B cell (primary cell): ENCODE measurements around the gene TMEM223. TPM values are rescaled to one million over a fixed set of nuclear protein-coding genes. Genes with fewer than 3 reads are reported as not detected.
"Not testable (repeated sequence)": the region's sequence is repeated elsewhere in the genome, so short reads cannot be mapped to it uniquely, and the experiment has no call there.

Source experiments
- ATAC-seq: fragments of 200-7000 bp; cut with Tn5 transposase; one replicate; pipeline ENCODE4 v1.10.0; 2021; ENCODE audit warnings: low read depth, mild to moderate bottlenecking, moderate number of reproducible peaks, moderate library complexity
- CTCF ChIA-PET: fragments of 350-600 bp; sonication (Branson Sonifier 250); formaldehyde crosslinking; loops from one replicate; lab custom pipeline; 2021; ENCODE audit warnings: antibody characterized with exemption, inconsistent platforms; lab: Charles Lee
- POLR2A ChIA-PET: fragments of 350-600 bp; sonication (Branson Sonifier 250); formaldehyde crosslinking; loops from one replicate; lab custom pipeline; 2021; ENCODE audit warnings: antibody characterized with exemption; lab: Charles Lee
- DNase-seq: peaks from one replicate; pipeline ENCODE4 v3.0.0; 2013
- H2AFZ ChIP-seq: 2 replicates; pipeline ENCODE4 v1.6.1; 2012; ENCODE audit warnings: mild to moderate bottlenecking, low read depth, low read length; ENCODE audit not compliant: insufficient read depth, poor library complexity, severe bottlenecking
- H3K27ac ChIP-seq, 2 donors: 1 replicate in 1 of 2; 2 replicates in 1 of 2; pipeline ENCODE4 v1.5.1; 2012 to 2013; ENCODE audit warnings: low read length in 2 of 2, mild to moderate bottlenecking in 2 of 2, moderate library complexity in 1 of 2
- H3K27me3 ChIP-seq, 4 experiments: fragments of 200-600 bp in 1 of 4; sonication (generic) in 1 of 4; replicated peaks in 1 of 4; 1 replicate in 2 of 4; 2 replicates in 2 of 4; pipeline versions ENCODE4 v1.6.1 to v1.7.0; 2013 to 2016; ENCODE audit warnings: low read length in 3 of 4, mild to moderate bottlenecking in 2 of 4, mixed read lengths in 1 of 4, moderate library complexity in 1 of 4; ENCODE audit not compliant: insufficient read depth in 4 of 4, control insufficient read depth in 3 of 4; ENCODE audit errors: control extremely low read depth in 1 of 4
- H3K36me3 ChIP-seq, 2 experiments: replicated peaks in 1 of 2; 1 replicate in 1 of 2; 2 replicates in 1 of 2; pipeline versions ENCODE4 v1.6.1 to v1.7.1; 2013; ENCODE audit warnings: low read length in 1 of 2; ENCODE audit not compliant: insufficient read depth in 2 of 2, control insufficient read depth in 1 of 2; ENCODE audit errors: control extremely low read depth in 1 of 2, extremely low read depth in 1 of 2
- H3K4me1 ChIP-seq, 2 donors: fragments of 200-600 bp in 1 of 2; sonication (generic) in 1 of 2; 1 replicate in 1 of 2; 2 replicates in 1 of 2; pipeline versions ENCODE4 v1.5.1 to v1.6.1; 2013 to 2017; ENCODE audit warnings: low read length in 2 of 2; ENCODE audit not compliant: control insufficient read depth in 2 of 2, insufficient read depth in 2 of 2
- H3K4me2 ChIP-seq: replicated peaks from 2 replicates; pipeline ENCODE3; 2012; ENCODE audit warnings: mild to moderate bottlenecking, low read depth, low read length; ENCODE audit not compliant: poor library complexity, severe bottlenecking
- H3K4me3 ChIP-seq, 5 experiments: fragments of 200-600 bp in 1 of 5; sonication (generic) in 1 of 5; 1 replicate in 3 of 5; 2 replicates in 2 of 5; pipeline versions ENCODE4 v1.5.1 to v1.7.0; 2011 to 2016; ENCODE audit warnings: low read length in 4 of 5, mild to moderate bottlenecking in 4 of 5, low read depth in 2 of 5, control low read depth in 1 of 5, moderate library complexity in 1 of 5; ENCODE audit not compliant: insufficient read depth in 1 of 5; ENCODE audit errors: control extremely low read depth in 1 of 5, extremely low read depth in 1 of 5
- H3K79me2 ChIP-seq: fragments of 200-600 bp; sonication (generic); one replicate; pipeline ENCODE4 v1.6.0; 2016; ENCODE audit warnings: low read length; ENCODE audit not compliant: control insufficient read depth, insufficient read depth
- H3K9ac ChIP-seq: fragments of 200-600 bp; sonication (generic); 2 replicates; pipeline ENCODE4 v1.6.1; 2017; ENCODE audit warnings: mild to moderate bottlenecking, low read length, moderate library complexity
- H3K9me3 ChIP-seq, 3 donors: one replicate each; pipeline versions ENCODE4 v1.6.1 to v1.7.1; 2013; ENCODE audit warnings: low read length in 2 of 3; ENCODE audit not compliant: control insufficient read depth in 2 of 3, insufficient read depth in 1 of 3; ENCODE audit errors: control extremely low read depth in 1 of 3
- H4K20me1 ChIP-seq: 2 replicates; pipeline ENCODE4 v1.6.0; 2012; ENCODE audit warnings: mild to moderate bottlenecking, low read length; ENCODE audit not compliant: insufficient read depth, control insufficient read depth, poor library complexity, severe bottlenecking
- H3K27ac Mint-ChIP-seq: one replicate; pipeline ENCODE4 v1.8.0; 2021; ENCODE audit warnings: mixed read lengths
- H3K27me3 Mint-ChIP-seq: one replicate; pipeline ENCODE4 v1.8.0; 2021; ENCODE audit warnings: mixed read lengths
- H3K4me1 Mint-ChIP-seq: one replicate; pipeline ENCODE4 v1.8.0; 2021; ENCODE audit warnings: mixed read lengths
- H3K4me3 Mint-ChIP-seq: one replicate; pipeline ENCODE4 v1.8.0; 2021; ENCODE audit warnings: mixed read lengths
- H3K9me3 Mint-ChIP-seq: one replicate; pipeline ENCODE4 v1.8.0; 2022; ENCODE audit warnings: mixed read lengths; ENCODE audit not compliant: insufficient read depth
- CTCF ChIP-seq: fragments of 200-600 bp; IDR thresholded peaks from one replicate; pipeline ENCODE4 v1.8.0; 2022; ENCODE audit warnings: antibody characterized with exemption, mild to moderate bottlenecking
- EZH2 ChIP-seq: IDR thresholded peaks from 2 replicates; pipeline ENCODE4 v1.6.1; 2012; ENCODE audit warnings: borderline replicate concordance, low read depth, mild to moderate bottlenecking, moderate library complexity, low read length; ENCODE audit not compliant: insufficient read depth, poor library complexity, severe bottlenecking
- WGBS: methylation state at CpG from one replicate; pipeline ENCODE4 v1.1.5; 2013; ENCODE audit warnings: missing lambda C conversion rate; ENCODE audit not compliant: insufficient coverage; 5-methylcytosine and 5-hydroxymethylcytosine counted together
- intact Hi-C: fragments of 100-400 bp; cut with micrococcal nuclease; formaldehyde crosslinking; loops from one replicate; pipeline ENCODE4 v1.10.0; 2022
- polyA plus RNA-seq: library from polyadenylated mRNA; depleted of rRNA; stranded (reverse); fragments of >200 nt; gene quantifications from 2 replicates; pipeline ENCODE4 v1.2.3, GENCODE V29; 2012
- total RNA-seq, 2 donors: library from RNA; stranded (reverse); fragments of 120-200 nt in 1 of 2; gene quantifications; 1 replicate in 1 of 2; 2 replicates in 1 of 2; pipeline versions ENCODE4 v1.2.3 to v1.2.4, GENCODE V29; 2013 to 2022

Gene TMEM223
- total and polyA plus RNA-seq, 2 donors (not counting 1 experiment from before 2014, with no cell fraction given): 12.0 to 15.6 TPM

GRCh38 chr11:62770778-62771143, 21.0 kb downstream of the TMEM223 start:
- Mint-ChIP-seq H3K27me3 (no peaks in the 10 kb centered on the region), H3K4me1 (peaks cover 26% of the 10 kb centered on the region), H3K4me3 (peak overlapping the region; percentile 95), H3K27ac (peak overlapping the region; percentile 96), H3K9me3 (no peaks in the 10 kb centered on the region)
- no peaks in the 10 kb centered on the region for H4K20me1 ChIP-seq
- peak overlapping the region; percentile 89 for H2AFZ ChIP-seq
- peak overlapping the region; percentile 63 to 84 for H3K27ac ChIP-seq
- peaks cover 6% of the 10 kb centered on the region for H3K79me2 ChIP-seq
- H3K4me3 ChIP-seq: peak overlapping the region; percentile 23 to 97 (median 68)
- H3K9ac ChIP-seq: peak overlapping the region; percentile 72
- DNase-seq (no peak), ATAC-seq (peak; percentile 2)
- ChIA-PET POLR2A (interaction anchor here (0.6 to 4.6 kb wide), 12 partner anchors 9 to 214 kb away, joined by 3 to 38 read pairs (median 7); partner anchors contain the start of genes HNRNPUL2, POLR2G, SLC3A2 and TMEM179B), CTCF (interaction anchor here (0.6 to 8.5 kb wide), 5 partner anchors 16 to 91 kb away, joined by 3 to 70 read pairs (median 3); partner anchors contain the start of gene TMEM179B)
- H3K4me1 ChIP-seq: peaks cover 15 to 23% of the 10 kb centered on the region in 2 donors
- H3K4me2 ChIP-seq: peak overlapping the region; percentile 81
- H3K9me3 ChIP-seq: no peaks in the 10 kb centered on the region
- TF ChIP-seq CTCF (no peak), EZH2 (no peak)
- no peaks in the 10 kb centered on the region for H3K27me3 ChIP-seq
- H3K36me3 ChIP-seq: peaks cover 3 to 19% of the 10 kb centered on the region in 2 experiments
- intact Hi-C loops: loop anchor here (1.0 to 5.0 kb wide), 6 partner anchors 9 to 178 kb away; partner anchors contain the start of genes POLR2G, STX5, TEX54 and TMEM179B
- 1% methylated on average over 11 of the region's 18 CpGs for WGBS

- intact Hi-C loops: loop anchor here (1.0 to 5.0 kb wide), 8 partner anchors 8 to 794 kb away; partner anchors contain the start of genes FTH1, GANAB, TAF6L and TMEM223
- not testable (repeated sequence) for H4K20me1 ChIP-seq, H3K9me3 Mint-ChIP-seq, H3K27me3 Mint-ChIP-seq, ATAC-seq, H3K9me3 ChIP-seq, H3K27me3 ChIP-seq, H3K27ac ChIP-seq
- CTCF ChIA-PET: interaction anchor here (1.0 to 3.7 kb wide), 5 partner anchors 9 to 102 kb away, joined by 4 to 23 read pairs (median 9); partner anchors contain the start of gene TMEM179B
- peaks cover 21% of the 10 kb centered on the region for H3K4me1 Mint-ChIP-seq
- H3K4me3 Mint-ChIP-seq: peak overlapping the region; percentile 98
- Histone ChIP-seq H2AFZ (peak overlapping the region; percentile 84), H3K9ac (peak overlapping the region; percentile 76), H3K79me2 (peaks cover 26% of the 10 kb centered on the region), H3K36me3 (peaks cover 4 to 12% of the 10 kb centered on the region in 2 experiments), H3K4me3 (peak overlapping the region in 2 of 5 experiments; percentile 23 to 87), H3K4me1 (peaks cover 12 to 17% of the 10 kb centered on the region in 2 donors), H3K4me2 (peak overlapping the region; percentile 78)
- peak overlapping the region; percentile 98 for H3K27ac Mint-ChIP-seq
- peak; percentile 26 for DNase-seq
- WGBS: 80% methylated on average over 4 of the region's 9 CpGs
- POLR2A ChIA-PET: interaction anchor here (0.7 to 3.3 kb wide), 14 partner anchors 7 to 170 kb away, joined by 3 to 21 read pairs (median 6); partner anchors contain the start of genes C11orf98, CSKMT, HNRNPUL2 and NXF1
Measured at GRCh38 chr11:62760867-62761227, 31.0 kb downstream of the TMEM223 start.
